SK-N-SH (cell line): ENCODE results near the gene BMPR1A. TPM values are rescaled to one million over a fixed set of nuclear protein-coding genes. Genes with fewer than 3 reads are reported as not detected.

Experiments
- CTCF ChIA-PET: fragments of 300-600, 350-600 bp; formaldehyde crosslinking; extraction: SDS; loops from one replicate; lab custom pipeline; 2021; lab: Yijun Ruan, JAX
- POLR2A ChIA-PET: fragments of 350-600 bp; sonication (Branson Sonifier 250); formaldehyde crosslinking; extraction: SDS; loops from one replicate; lab custom pipeline; 2020; ENCODE audit warnings: antibody characterized with exemption, inconsistent platforms; lab: Yijun Ruan, JAX
- DNase-seq: peaks from one replicate; pipeline ENCODE4 v3.0.0; 2012
- H2AFZ ChIP-seq: fragments of 200-600 bp; sonication (generic); 2 replicates; pipeline ENCODE4 v1.8.1; 2016; ENCODE audit warnings: antibody characterized with exemption, mild to moderate bottlenecking, low read depth
- H3F3A ChIP-seq: fragments of 200-600 bp; sonication (generic); replicated peaks from 2 replicates; pipeline ENCODE3; 2016; ENCODE audit warnings: antibody characterized with exemption, mild to moderate bottlenecking; ENCODE audit not compliant: insufficient read depth
- H3K27ac ChIP-seq, 2 experiments: fragments of 200-500 bp in 1 of 2; fragments of 200-600 bp in 1 of 2; sonication (Bioruptor generic) in 1 of 2; sonication (generic), shearing (Covaris generic) in 1 of 2; 2 replicates each; pipeline versions ENCODE4 v1.5.1 to v1.6.1; 2014 to 2016; ENCODE audit warnings: low read depth in 2 of 2, inconsistent platforms in 1 of 2, low read length in 1 of 2, mild to moderate bottlenecking in 1 of 2, mixed read lengths in 1 of 2
- H3K27me3 ChIP-seq: fragments of 200-600 bp; sonication (generic), shearing (Covaris generic); 2 replicates; pipeline ENCODE4 v1.6.1; 2016; ENCODE audit warnings: mixed run types; ENCODE audit not compliant: insufficient read depth
- H3K36me3 ChIP-seq, 2 experiments: fragments of 200-500 bp in 1 of 2; fragments of 200-600 bp in 1 of 2; sonication (Bioruptor generic) in 1 of 2; sonication (generic) in 1 of 2; replicated peaks in 1 of 2; 2 replicates each; pipeline versions ENCODE3 to v1.5.1; 2014 to 2016; ENCODE audit warnings: low read length in 1 of 2, mild to moderate bottlenecking in 1 of 2; ENCODE audit not compliant: insufficient read depth in 2 of 2, control insufficient read depth in 1 of 2
- H3K4me1 ChIP-seq, 2 experiments: fragments of 200-500 bp in 1 of 2; fragments of 200-600 bp in 1 of 2; sonication (Bioruptor generic) in 1 of 2; sonication (generic), shearing (Covaris generic) in 1 of 2; 2 replicates each; pipeline versions ENCODE4 v1.5.1 to v1.6.1; 2014 to 2016; ENCODE audit warnings: low read depth in 1 of 2, low read length in 1 of 2, mixed run types in 1 of 2; ENCODE audit not compliant: insufficient read depth in 2 of 2, control insufficient read depth in 1 of 2
- H3K4me2 ChIP-seq: fragments of 200-600 bp; sonication (generic), shearing (Covaris generic); 2 replicates; pipeline ENCODE4 v1.6.1; 2017; ENCODE audit warnings: mixed run types
- H3K4me3 ChIP-seq, 2 experiments: fragments of 200-500 bp in 1 of 2; fragments of 200-600 bp in 1 of 2; sonication (Bioruptor generic) in 1 of 2; sonication (generic), shearing (Covaris generic) in 1 of 2; 2 replicates each; pipeline versions ENCODE4 v1.5.1 to v1.8.1; 2014 to 2016; ENCODE audit warnings: low read depth in 2 of 2, inconsistent platforms in 1 of 2, low read length in 1 of 2, mild to moderate bottlenecking in 1 of 2, mixed read lengths in 1 of 2, moderate library complexity in 1 of 2
- H3K79me2 ChIP-seq: fragments of 200-600 bp; sonication (generic); 2 replicates; pipeline ENCODE4 v1.8.1; 2017; ENCODE audit warnings: mild to moderate bottlenecking; ENCODE audit not compliant: insufficient read depth
- H3K9ac ChIP-seq: fragments of 200-600 bp; sonication (generic); 2 replicates; pipeline ENCODE4 v1.6.1; 2017; ENCODE audit warnings: mixed run types
- H3K9me2 ChIP-seq: fragments of 200-600 bp; sonication (generic); 2 replicates; pipeline ENCODE4 v1.6.1; 2017; ENCODE audit warnings: mixed run types
- H3K9me3 ChIP-seq: fragments of 200-600 bp; sonication (generic); 2 replicates; pipeline ENCODE4 v1.6.1; 2017; ENCODE audit warnings: mixed run types, mild to moderate bottlenecking, moderate library complexity
- H4K20me1 ChIP-seq: fragments of 200-600 bp; sonication (generic); 2 replicates; pipeline ENCODE4 v1.6.1; 2017; ENCODE audit warnings: mild to moderate bottlenecking, mixed run types; ENCODE audit not compliant: insufficient read depth
- ELF1 ChIP-seq: IDR thresholded peaks from 2 replicates; pipeline ENCODE4 v1.4.0; 2012
- FOXM1 ChIP-seq: IDR thresholded peaks from 2 replicates; pipeline ENCODE4 v1.4.0; 2012; ENCODE audit warnings: low read depth, mild to moderate bottlenecking
- IRF3 ChIP-seq: fragments of 150-350 bp; IDR thresholded peaks from 2 replicates; pipeline ENCODE4 v1.6.1; 2016; ENCODE audit warnings: mild to moderate bottlenecking, low read depth, low read length
- MXI1 ChIP-seq: IDR thresholded peaks from 2 replicates; pipeline ENCODE4 v1.6.1; 2012; ENCODE audit warnings: mild to moderate bottlenecking, low read depth, low read length, improper control_type of control experiment
- NRF1 ChIP-seq: IDR thresholded peaks from 2 replicates; pipeline ENCODE4 v1.6.1; 2012; ENCODE audit warnings: low read depth, mild to moderate bottlenecking, low read length
- POLR2AphosphoS5 ChIP-seq: IDR thresholded peaks from 2 replicates; pipeline ENCODE4 v1.6.1; 2012; ENCODE audit warnings: low read depth, low read length
- RCOR1 ChIP-seq: fragments of 150-350 bp; IDR thresholded peaks from 2 replicates; pipeline ENCODE4 v1.6.1; 2017; ENCODE audit warnings: antibody characterized with exemption, low read length
- RFX5 ChIP-seq: IDR thresholded peaks from 2 replicates; pipeline ENCODE4 v1.6.1; 2012; ENCODE audit warnings: mild to moderate bottlenecking, improper control_type of control experiment, low read length
- RXRA ChIP-seq: IDR thresholded peaks from 2 replicates; pipeline ENCODE4 v1.4.0; 2012; ENCODE audit warnings: low read depth, mild to moderate bottlenecking, borderline replicate concordance
- SMC3 ChIP-seq: IDR thresholded peaks from 2 replicates; pipeline ENCODE4 v1.6.1; 2012; ENCODE audit warnings: low read depth, low read length, improper control_type of control experiment
- TAF1 ChIP-seq: IDR thresholded peaks from 2 replicates; pipeline ENCODE4 v1.6.1; 2012; ENCODE audit warnings: low read depth, mild to moderate bottlenecking, low read length, moderate library complexity, borderline replicate concordance
- TEAD4 ChIP-seq: IDR thresholded peaks from 2 replicates; pipeline ENCODE4 v1.4.0; 2012; ENCODE audit warnings: mild to moderate bottlenecking, borderline replicate concordance; ENCODE audit not compliant: insufficient read depth
- USF1 ChIP-seq: IDR thresholded peaks from 2 replicates; pipeline ENCODE4 v1.4.0; 2012; ENCODE audit warnings: low read depth, borderline replicate concordance
- USF2 ChIP-seq: fragments of 150-350 bp; IDR thresholded peaks from 2 replicates; pipeline ENCODE4 v1.6.1; 2017; ENCODE audit warnings: antibody characterized with exemption, low read length, low read depth, borderline replicate concordance
- YY1 ChIP-seq: IDR thresholded peaks from 2 replicates; pipeline ENCODE4 v1.4.0; 2012; ENCODE audit warnings: low read depth, mild to moderate bottlenecking
- WGBS: methylation state at CpG from one replicate; pipeline ENCODE4 v1.1.6; 2017; ENCODE audit warnings: low lambda C conversion rate; 5-methylcytosine and 5-hydroxymethylcytosine counted together
- polyA plus RNA-seq, 3 experiments: library from polyadenylated mRNA; depleted of rRNA; stranded (reverse); fragments of >200 nt; gene quantifications; 2 replicates each; pipeline ENCODE4 v1.2.3, GENCODE V29; 2012

Gene BMPR1A
- polyA plus RNA-seq, 1 of the 3 experiments (the other 2 are of a cell fraction) = 12.7 TPM

DNA sequence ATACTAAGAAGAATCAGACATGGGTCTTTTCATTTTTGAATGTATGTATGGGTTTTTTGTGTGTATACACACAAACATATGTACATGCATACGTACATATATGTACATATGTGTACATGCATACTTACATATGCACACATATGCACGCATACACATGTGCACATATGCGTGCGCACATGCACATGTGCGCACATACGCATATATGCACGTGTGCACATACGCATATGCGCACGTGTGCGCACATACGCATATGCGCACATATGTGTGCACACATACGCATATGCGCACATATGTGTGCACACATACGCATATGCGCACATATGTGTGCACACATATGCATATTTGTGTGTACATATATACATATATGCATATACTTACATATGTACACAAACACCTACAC lies 4.9 kb upstream of the BMPR1A start:
- WGBS = 98% methylated on average over 17 of the region's 17 CpGs
- ChIA-PET CTCF (no interaction called here), POLR2A (no interaction called here)
- Histone ChIP-seq H3F3A (peaks cover 12% of the 10 kb centered on the region), H2AFZ (no peak overlapping the region), H3K9ac (no peak overlapping the region), H3K4me1 (peaks cover 14 to 18% of the 10 kb centered on the region in 2 experiments; a peak in 3 of 4 replicates), H4K20me1 (no peaks in the 10 kb centered on the region), H3K9me3 (no peaks in the 10 kb centered on the region), H3K27me3 (no peaks in the 10 kb centered on the region), H3K36me3 (peaks cover 0 to 10% of the 10 kb centered on the region in 2 experiments), H3K27ac (no peak overlapping the region)
- no peak for TF ChIP-seq MXI1
- TF ChIP-seq FOXM1 = no peak
- no peak for TF ChIP-seq RFX5
- TF ChIP-seq TEAD4 = no peak
- TF ChIP-seq USF2 = no peak
- no peak for TF ChIP-seq YY1
- no peak for TF ChIP-seq RXRA
- no peak for TF ChIP-seq ELF1
- no peak for TF ChIP-seq SMC3
- TF ChIP-seq, all 33 proteins: peak for 0
- Histone ChIP-seq H3K79me2 (peaks cover 56% of the 10 kb centered on the region), H3K9me2 (no peaks in the 10 kb centered on the region), H3K4me2 (no peak overlapping the region), H3K4me3 (no peak overlapping the region)
- no peak for DNase-seq

DNA sequence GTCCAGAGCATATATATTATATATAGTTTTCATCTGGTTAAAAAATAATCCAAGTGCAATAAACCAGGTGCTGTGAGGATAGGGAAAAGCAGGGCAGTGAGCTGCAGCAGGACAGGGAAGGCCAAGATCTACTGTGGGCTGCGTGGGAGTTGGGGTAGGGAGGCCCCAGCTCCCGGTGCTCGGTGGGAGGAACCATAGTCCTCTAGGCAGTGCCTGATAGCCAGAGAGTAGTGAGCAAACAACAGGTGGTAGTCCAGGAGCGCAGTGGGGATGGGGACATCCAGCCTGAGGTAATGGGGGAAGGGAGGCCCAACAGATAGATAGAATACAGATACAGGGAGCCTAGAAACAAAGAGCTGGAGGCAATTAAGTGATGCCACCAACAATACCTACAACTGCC lies 4.1 kb upstream of the BMPR1A start:
- CTCF ChIA-PET = interaction anchor here (0.9 kb wide), 1 partner anchor 31 kb away, joined by 4 read pairs; no protein-coding TSS in a partner anchor

More for the DNA sequence above, 4.1 kb upstream of the BMPR1A start:
- no peak overlapping the region for H3K4me3 ChIP-seq
- peaks cover 60% of the 10 kb centered on the region for H3K79me2 ChIP-seq
- H2AFZ ChIP-seq = no peak overlapping the region
- no peaks in the 10 kb centered on the region for H4K20me1 ChIP-seq
- H3K4me1 ChIP-seq = peaks cover 12 to 14% of the 10 kb centered on the region in 2 experiments; a peak in 3 of 4 replicates
- H3F3A ChIP-seq = peaks cover 15% of the 10 kb centered on the region
- H3K27me3 ChIP-seq = no peaks in the 10 kb centered on the region
- no peaks in the 10 kb centered on the region for H3K9me2 ChIP-seq
- POLR2A ChIA-PET = no interaction called here
- peaks cover 0 to 10% of the 10 kb centered on the region in 2 experiments for H3K36me3 ChIP-seq
- H3K9me3 ChIP-seq = no peaks in the 10 kb centered on the region
- TF ChIP-seq POLR2AphosphoS5 (no peak), IRF3 (no peak), NRF1 (no peak), TEAD4 (no peak), TAF1 (no peak), RCOR1 (no peak), USF1 (no peak), RXRA (no peak)
- no peak for DNase-seq
- no peak overlapping the region for H3K27ac ChIP-seq
- 84% methylated on average over 4 of the region's 4 CpGs for WGBS
- no peak overlapping the region for H3K9ac ChIP-seq
- 0 out of 2 replicates have a peak overlapping the region, but pooled peaks have one; percentile 15 for H3K4me2 ChIP-seq
